ENCODE results near the gene ACP4. TPM values are rescaled to one million over a fixed set of nuclear protein-coding genes. Genes with fewer than 3 reads are reported as not detected.

The ACP4 gene
- total RNA-seq, 4 donors from 2014 or later = not detected

GRCh38 chr19:50796634-50797428 is 6.6 kb downstream of the ACP4 start:
- no peaks in the 10 kb centered on the region for H3K9me3 ChIP-seq
- no peak for TF ChIP-seq POLR2A (IDR thresholded peaks at IDR 0.05)
- no peak for TF ChIP-seq CTCF (IDR thresholded peaks at IDR 0.05 in 4 of 5, conservative IDR thresholded peaks at IDR 0.05 in 1 of 5)
- DNase-seq (no peak), ATAC-seq (no peak)
- no peaks in the 10 kb centered on the region for H3K4me1 ChIP-seq
- H3K27ac ChIP-seq = no peak overlapping the region
- intact Hi-C loops (cut with DNase I; ENCODE audit: low total_unique reads) (no loop called here), in situ Hi-C loops (cut with MboI; ENCODE audit: low sequenced_read_pairs in 4 of 4) (loop anchor here in 3 of 4 donors (25.0 kb wide), 1 partner anchor 260 kb away; no protein-coding TSS in a partner anchor)
- peaks cover 0 to 3% (median 0%) of the 10 kb centered on the region in 3 donors for H3K27me3 ChIP-seq
- H3K36me3 ChIP-seq = peaks cover 0 to 25% of the 10 kb centered on the region in 2 donors
- no peak overlapping the region for H3K4me3 ChIP-seq

- in situ Hi-C loops (cut with MboI; ENCODE audit: low sequenced_read_pairs in 4 of 4) = loop anchor here in 3 of 4 donors (25.0 kb wide), 1 partner anchor 260 kb away; no protein-coding TSS in a partner anchor
- no peaks in the 10 kb centered on the region for H3K9me3 ChIP-seq
Observed at GRCh38 chr19:50797429-50797780, 7.2 kb downstream of the ACP4 start.

GRCh38 chr19:50797781-50798658 is 7.8 kb downstream of the ACP4 start:
- H3K9me3 ChIP-seq = no peaks in the 10 kb centered on the region
- no peak for TF ChIP-seq POLR2A (IDR thresholded peaks at IDR 0.05)
- ATAC-seq (no peak), DNase-seq (no peak)
- intact Hi-C loops (cut with DNase I; ENCODE audit: low total_unique reads) (no loop called here), in situ Hi-C loops (cut with MboI; ENCODE audit: low sequenced_read_pairs in 4 of 4) (loop anchor here in 3 of 4 donors (25.0 kb wide), 1 partner anchor 261 kb away; no protein-coding TSS in a partner anchor)
- no peak overlapping the region for H3K4me3 ChIP-seq
- H3K27ac ChIP-seq = no peak overlapping the region
- peaks cover 0 to 3% (median 0%) of the 10 kb centered on the region in 3 donors for H3K27me3 ChIP-seq
- peaks cover 1 to 6% of the 10 kb centered on the region in 2 donors for H3K4me1 ChIP-seq
- peaks cover 0 to 25% of the 10 kb centered on the region in 2 donors for H3K36me3 ChIP-seq

More at GRCh38 chr19:50797429-50797780, 7.2 kb downstream of the ACP4 start:
- DNase-seq = no peak
- Histone ChIP-seq H3K36me3 (peaks cover 0 to 25% of the 10 kb centered on the region in 2 donors), H3K27me3 (peaks cover 0 to 3% (median 0%) of the 10 kb centered on the region in 3 donors), H3K4me1 (peaks cover 0 to under 1% of the 10 kb centered on the region in 2 donors), H3K27ac (no peak overlapping the region), H3K4me3 (no peak overlapping the region)
- ATAC-seq = no peak
- TF ChIP-seq POLR2A (IDR thresholded peaks at IDR 0.05) = no peak
- TF ChIP-seq CTCF (IDR thresholded peaks at IDR 0.05 in 4 of 5, conservative IDR thresholded peaks at IDR 0.05 in 1 of 5) = no peak
- intact Hi-C loops (cut with DNase I; ENCODE audit: low total_unique reads) = no loop called here

GRCh38 chr19:50798659-50799546 is 8.7 kb downstream of the ACP4 start:
- no peaks in the 10 kb centered on the region for H3K27me3 ChIP-seq
- H3K9me3 ChIP-seq = no peaks in the 10 kb centered on the region
- peaks cover 0 to 25% of the 10 kb centered on the region in 2 donors for H3K36me3 ChIP-seq
- DNase-seq = no peak
- in situ Hi-C loops (cut with MboI; ENCODE audit: low sequenced_read_pairs in 4 of 4) (loop anchor here in 3 of 4 donors (25.0 kb wide), 1 partner anchor 262 kb away; no protein-coding TSS in a partner anchor), intact Hi-C loops (cut with DNase I; ENCODE audit: low total_unique reads) (no loop called here)
- H3K4me1 ChIP-seq = peaks cover 10 to 15% of the 10 kb centered on the region in 2 donors
- no peak overlapping the region for H3K27ac ChIP-seq
- no peak for ATAC-seq
- no peak overlapping the region for H3K4me3 ChIP-seq
- TF ChIP-seq POLR2A (IDR thresholded peaks at IDR 0.05) (no peak), CTCF (IDR thresholded peaks at IDR 0.05 in 4 of 5, conservative IDR thresholded peaks at IDR 0.05 in 1 of 5) (no peak)
